Measurements from ENCODE around the gene METTL22. TPM values are rescaled to one million over a fixed set of nuclear protein-coding genes. Genes with fewer than 3 reads are reported as not detected.

METTL22 gene
- polyA plus RNA-seq, 1 experiment = 39.7 TPM

- POLR2A ChIA-PET = no interaction called here
- Histone ChIP-seq H3K27me3 (ENCODE audit: control insufficient read depth, insufficient read depth, low read length) (peaks cover 6% of the 10 kb centered on the region), H3K4me3 (ENCODE audit: low read depth, low read length) (no peak overlapping the region), H3K9me3 (ENCODE audit: control insufficient read depth, insufficient read depth, low read length) (no peaks in the 10 kb centered on the region), H3K27ac (ENCODE audit: low read depth, low read length) (no peak overlapping the region)
- CTCF ChIA-PET = interaction anchor here (0.7 to 2.4 kb wide), 5 partner anchors 85 to 353 kb away, joined by 3 to 10 read pairs (median 4); no protein-coding TSS in a partner anchor
- TF ChIP-seq, protein P1, sequence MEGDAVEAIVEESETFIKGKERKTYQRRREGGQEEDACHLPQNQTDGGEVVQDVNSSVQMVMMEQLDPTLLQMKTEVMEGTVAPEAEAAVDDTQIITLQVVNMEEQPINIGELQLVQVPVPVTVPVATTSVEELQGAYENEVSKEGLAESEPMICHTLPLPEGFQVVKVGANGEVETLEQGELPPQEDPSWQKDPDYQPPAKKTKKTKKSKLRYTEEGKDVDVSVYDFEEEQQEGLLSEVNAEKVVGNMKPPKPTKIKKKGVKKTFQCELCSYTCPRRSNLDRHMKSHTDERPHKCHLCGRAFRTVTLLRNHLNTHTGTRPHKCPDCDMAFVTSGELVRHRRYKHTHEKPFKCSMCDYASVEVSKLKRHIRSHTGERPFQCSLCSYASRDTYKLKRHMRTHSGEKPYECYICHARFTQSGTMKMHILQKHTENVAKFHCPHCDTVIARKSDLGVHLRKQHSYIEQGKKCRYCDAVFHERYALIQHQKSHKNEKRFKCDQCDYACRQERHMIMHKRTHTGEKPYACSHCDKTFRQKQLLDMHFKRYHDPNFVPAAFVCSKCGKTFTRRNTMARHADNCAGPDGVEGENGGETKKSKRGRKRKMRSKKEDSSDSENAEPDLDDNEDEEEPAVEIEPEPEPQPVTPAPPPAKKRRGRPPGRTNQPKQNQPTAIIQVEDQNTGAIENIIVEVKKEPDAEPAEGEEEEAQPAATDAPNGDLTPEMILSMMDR (IDR thresholded peaks at IDR 0.05; ENCODE audit: low read depth, low read length) = no peak
- no peak for DNase-seq (ENCODE audit: low read depth, low spot score)
Observed at GRCh38 chr16:8656376-8656775, 34.9 kb downstream of the METTL22 start.

DNA sequence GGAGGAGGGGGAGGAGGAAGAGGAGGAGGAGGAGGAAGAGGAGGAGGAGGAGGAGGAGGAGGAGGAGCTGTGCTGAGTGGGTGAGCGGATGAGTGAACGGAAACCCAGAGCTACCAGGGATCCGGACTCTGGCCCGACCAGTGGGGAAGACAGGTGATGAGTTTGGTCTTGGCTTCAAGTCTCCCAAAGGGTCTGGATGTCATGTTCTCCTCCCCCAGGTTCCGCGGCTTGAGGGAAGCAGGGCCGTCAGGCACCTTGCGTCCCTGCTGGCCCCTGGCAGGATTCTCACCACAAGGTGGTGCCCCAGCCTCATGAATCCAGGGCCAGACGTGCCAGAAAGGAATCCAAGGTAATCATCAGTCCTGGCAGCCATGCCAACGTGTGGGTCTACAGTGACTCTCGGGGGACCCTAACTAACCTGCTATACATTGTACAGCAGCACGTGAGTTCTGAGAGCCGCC lies 39.4 kb downstream of the METTL22 start:
- peak; percentile 24 for DNase-seq (ENCODE audit: low read depth, low spot score)
- Histone ChIP-seq H3K4me3 (ENCODE audit: low read depth, low read length) (no peak overlapping the region), H3K27ac (ENCODE audit: low read depth, low read length) (no peak overlapping the region), H3K9me3 (ENCODE audit: control insufficient read depth, insufficient read depth, low read length) (no peaks in the 10 kb centered on the region), H3K27me3 (ENCODE audit: control insufficient read depth, insufficient read depth, low read length) (peaks cover 7% of the 10 kb centered on the region)
- POLR2A ChIA-PET = no interaction called here
- TF ChIP-seq, protein P1 (IDR thresholded peaks at IDR 0.05; ENCODE audit: low read depth, low read length) = peak; percentile 83
- CTCF ChIA-PET = interaction anchor here (0.5 to 4.2 kb wide), 13 partner anchors 10 to 1893 kb away, joined by 3 to 43 read pairs (median 5); partner anchors contain the start of genes ABAT and LITAFD

GRCh38 chr16:8661703-8662102 lies 40.2 kb downstream of the METTL22 start:
- H3K27me3 ChIP-seq (ENCODE audit: control insufficient read depth, insufficient read depth, low read length) = peaks cover 7% of the 10 kb centered on the region
- no peak for DNase-seq (ENCODE audit: low read depth, low spot score)
- TF ChIP-seq, protein P1 (IDR thresholded peaks at IDR 0.05; ENCODE audit: low read depth, low read length) = no peak
- H3K27ac ChIP-seq (ENCODE audit: low read depth, low read length) = no peak overlapping the region
- no peaks in the 10 kb centered on the region for H3K9me3 ChIP-seq (ENCODE audit: control insufficient read depth, insufficient read depth, low read length)
- POLR2A ChIA-PET = no interaction called here
- CTCF ChIA-PET = interaction anchor here (0.5 to 4.2 kb wide), 10 partner anchors 9 to 1519 kb away, joined by 3 to 43 read pairs (median 6); partner anchors contain the start of gene LITAFD
- H3K4me3 ChIP-seq (ENCODE audit: low read depth, low read length) = no peak overlapping the region

- H3K4me3 ChIP-seq (ENCODE audit: low read depth, low read length) = no peak overlapping the region
- H3K27me3 ChIP-seq (ENCODE audit: control insufficient read depth, insufficient read depth, low read length) = peaks cover 7% of the 10 kb centered on the region
- ChIA-PET POLR2A (no interaction called here), CTCF (interaction anchor here (1.0 to 3.0 kb wide), 3 partner anchors 109 to 217 kb away, joined by 4 to 31 read pairs (median 4); partner anchors contain the start of gene LITAFD)
- H3K27ac ChIP-seq (ENCODE audit: low read depth, low read length) = no peak overlapping the region
- no peak for DNase-seq (ENCODE audit: low read depth, low spot score)
- no peaks in the 10 kb centered on the region for H3K9me3 ChIP-seq (ENCODE audit: control insufficient read depth, insufficient read depth, low read length)
- TF ChIP-seq, protein P1 (IDR thresholded peaks at IDR 0.05; ENCODE audit: low read depth, low read length) = no peak
Observed at GRCh38 chr16:8663192-8664089, 41.9 kb downstream of the METTL22 start.

- H3K9me3 ChIP-seq (ENCODE audit: control insufficient read depth, insufficient read depth, low read length) = no peaks in the 10 kb centered on the region
- no peak for DNase-seq (ENCODE audit: low read depth, low spot score)
- H3K4me3 ChIP-seq (ENCODE audit: low read depth, low read length) = no peak overlapping the region
- CTCF ChIA-PET = interaction anchor here (0.5 to 1.5 kb wide), 2 partner anchors 41 to 215 kb away, joined by 3 to 5 read pairs; no protein-coding TSS in a partner anchor
- no peak overlapping the region for H3K27ac ChIP-seq (ENCODE audit: low read depth, low read length)
- TF ChIP-seq, protein P1 (IDR thresholded peaks at IDR 0.05; ENCODE audit: low read depth, low read length) = no peak
- POLR2A ChIA-PET = no interaction called here
- H3K27me3 ChIP-seq (ENCODE audit: control insufficient read depth, insufficient read depth, low read length) = peaks cover 3% of the 10 kb centered on the region
Observed at GRCh38 chr16:8665529-8665928, 44.0 kb downstream of the METTL22 start.

Measured in AG04450 (cell line).